Measurements from ENCODE around the gene CDK6. TPM values are rescaled to one million over a fixed set of nuclear protein-coding genes. Genes with fewer than 3 reads are reported as not detected.

Gene CDK6
- total RNA-seq, 1 experiment from 2014 or later: 38.7 TPM

- H3K4me3 ChIP-seq (ENCODE audit: low read length): no peak overlapping the region
- no peak for ATAC-seq
- no peak overlapping the region for H3K27ac ChIP-seq (ENCODE audit: low read length)
- no peaks in the 10 kb centered on the region for H3K4me1 ChIP-seq (ENCODE audit: insufficient read depth, low read length)
- peaks cover 98% of the 10 kb centered on the region for H3K79me2 ChIP-seq (ENCODE audit: low read length)
- no peaks in the 10 kb centered on the region for H4K20me1 ChIP-seq (ENCODE audit: low read length)
- CTCF ChIA-PET: interaction anchor here (0.6 kb wide), 1 partner anchor 9 kb away, joined by 11 read pairs; no protein-coding TSS in a partner anchor
- no peaks in the 10 kb centered on the region for H3K36me3 ChIP-seq (ENCODE audit: low read depth, low read length)
- TF ChIP-seq, protein P1, sequence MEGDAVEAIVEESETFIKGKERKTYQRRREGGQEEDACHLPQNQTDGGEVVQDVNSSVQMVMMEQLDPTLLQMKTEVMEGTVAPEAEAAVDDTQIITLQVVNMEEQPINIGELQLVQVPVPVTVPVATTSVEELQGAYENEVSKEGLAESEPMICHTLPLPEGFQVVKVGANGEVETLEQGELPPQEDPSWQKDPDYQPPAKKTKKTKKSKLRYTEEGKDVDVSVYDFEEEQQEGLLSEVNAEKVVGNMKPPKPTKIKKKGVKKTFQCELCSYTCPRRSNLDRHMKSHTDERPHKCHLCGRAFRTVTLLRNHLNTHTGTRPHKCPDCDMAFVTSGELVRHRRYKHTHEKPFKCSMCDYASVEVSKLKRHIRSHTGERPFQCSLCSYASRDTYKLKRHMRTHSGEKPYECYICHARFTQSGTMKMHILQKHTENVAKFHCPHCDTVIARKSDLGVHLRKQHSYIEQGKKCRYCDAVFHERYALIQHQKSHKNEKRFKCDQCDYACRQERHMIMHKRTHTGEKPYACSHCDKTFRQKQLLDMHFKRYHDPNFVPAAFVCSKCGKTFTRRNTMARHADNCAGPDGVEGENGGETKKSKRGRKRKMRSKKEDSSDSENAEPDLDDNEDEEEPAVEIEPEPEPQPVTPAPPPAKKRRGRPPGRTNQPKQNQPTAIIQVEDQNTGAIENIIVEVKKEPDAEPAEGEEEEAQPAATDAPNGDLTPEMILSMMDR (conservative IDR thresholded peaks at IDR 0.05; ENCODE audit: low read depth, low read length): no peak
- no peak for TF ChIP-seq EZH2 (IDR thresholded peaks at IDR 0.05; ENCODE audit: low read length, unreplicated experiment)
- no peak for TF ChIP-seq EZH2phosphoT487 (IDR thresholded peaks at IDR 0.05; ENCODE audit: borderline replicate concordance, low read length)
- H3F3A ChIP-seq (ENCODE audit: low read length, unreplicated experiment): no peaks in the 10 kb centered on the region
- H2AFZ ChIP-seq (ENCODE audit: low read length): no peak overlapping the region
- H3K27me3 ChIP-seq (ENCODE audit: low read length): no peaks in the 10 kb centered on the region
- POLR2A ChIA-PET (ENCODE audit: unreplicated experiment): no interaction called here
- H3K9ac ChIP-seq (ENCODE audit: low read length): no peak overlapping the region
- H3K9me3 ChIP-seq (ENCODE audit: low read length): no peaks in the 10 kb centered on the region
- no peak for DNase-seq
- intact Hi-C loops (cut with micrococcal nuclease): no loop called here
- H3K4me2 ChIP-seq (ENCODE audit: low read length): no peak overlapping the region
- BruUV-seq (replicated peaks): no TSS peak
- H3K9me2 ChIP-seq (replicated peaks; ENCODE audit: low read length): no peaks in the 10 kb centered on the region
Measured at GRCh38 chr7:92820191-92820590, 16.2 kb downstream of the CDK6 start.

DNA sequence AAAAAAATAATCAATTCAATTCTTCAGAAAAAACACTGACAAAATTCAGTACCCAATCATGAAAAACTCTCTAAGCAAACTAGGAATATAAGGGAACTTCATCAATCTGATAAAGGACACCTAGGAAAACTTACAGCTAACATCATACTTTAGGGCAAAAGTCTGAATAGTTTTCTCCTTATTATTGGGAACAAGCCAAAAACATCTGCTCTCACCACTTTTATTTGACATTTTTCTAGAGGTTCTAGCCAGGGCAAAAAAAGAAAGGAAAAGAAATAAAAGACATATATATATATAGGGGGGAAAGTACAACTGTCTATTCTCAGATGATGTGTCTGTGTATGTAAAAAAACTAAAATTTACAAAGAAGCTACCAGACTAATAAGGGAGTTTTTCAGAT is 19.0 kb downstream of the CDK6 start:
- Histone ChIP-seq H3K9me3 (ENCODE audit: low read length) (no peaks in the 10 kb centered on the region), H3K27me3 (ENCODE audit: low read length) (no peaks in the 10 kb centered on the region), H3K4me2 (ENCODE audit: low read length) (no peak overlapping the region), H2AFZ (ENCODE audit: low read length) (no peak overlapping the region), H3K79me2 (ENCODE audit: low read length) (peaks cover 96% of the 10 kb centered on the region), H3K27ac (ENCODE audit: low read length) (no peak overlapping the region), H3K4me3 (ENCODE audit: low read length) (no peak overlapping the region), H3F3A (ENCODE audit: low read length, unreplicated experiment) (no peaks in the 10 kb centered on the region), H3K9ac (ENCODE audit: low read length) (no peak overlapping the region), H3K36me3 (ENCODE audit: low read depth, low read length) (no peaks in the 10 kb centered on the region), H3K4me1 (ENCODE audit: insufficient read depth, low read length) (no peaks in the 10 kb centered on the region), H3K9me2 (replicated peaks; ENCODE audit: low read length) (no peaks in the 10 kb centered on the region), H4K20me1 (ENCODE audit: low read length) (no peaks in the 10 kb centered on the region; the same call in 1 of the 2 replicates)
- ATAC-seq (no peak), DNase-seq (no peak)
- TF ChIP-seq EZH2 (IDR thresholded peaks at IDR 0.05; ENCODE audit: low read length, unreplicated experiment): no peak
- TF ChIP-seq, protein P1 (conservative IDR thresholded peaks at IDR 0.05; ENCODE audit: low read depth, low read length): no peak
- TF ChIP-seq EZH2phosphoT487 (IDR thresholded peaks at IDR 0.05; ENCODE audit: borderline replicate concordance, low read length): no peak
- POLR2A ChIA-PET (ENCODE audit: unreplicated experiment): interaction anchor here (0.7 kb wide), 2 partner anchors 10 to 177 kb away, joined by 3 to 5 read pairs; no protein-coding TSS in a partner anchor
- intact Hi-C loops (cut with micrococcal nuclease): no loop called here
- CTCF ChIA-PET: no interaction called here
- BruUV-seq (replicated peaks): no TSS peak

DNA sequence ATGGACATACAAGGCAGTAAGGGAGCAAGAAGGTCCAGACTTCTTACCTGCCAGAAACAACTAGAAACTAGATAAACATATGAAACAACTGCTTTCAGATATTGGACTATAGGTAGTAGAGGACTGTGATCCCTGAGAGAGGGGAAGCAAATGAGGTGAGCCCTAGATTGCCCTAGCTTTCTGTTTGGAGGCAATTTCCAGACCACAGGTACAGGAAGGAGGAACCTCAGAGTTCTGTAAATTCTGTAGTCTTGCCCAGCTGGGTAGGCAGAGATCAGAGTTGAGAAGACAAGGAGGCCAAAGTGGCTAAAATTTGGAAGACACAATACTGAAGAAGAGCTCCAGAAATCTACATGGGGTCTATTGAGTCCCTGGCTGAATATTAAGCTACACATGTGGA is 21.0 kb downstream of the CDK6 start:
- ChIA-PET POLR2A (ENCODE audit: unreplicated experiment) (no interaction called here), CTCF (no interaction called here)
- no TSS peak for BruUV-seq (replicated peaks)
- Histone ChIP-seq H3F3A (ENCODE audit: low read length, unreplicated experiment) (no peaks in the 10 kb centered on the region), H3K4me1 (ENCODE audit: insufficient read depth, low read length) (peaks cover 2% of the 10 kb centered on the region), H4K20me1 (ENCODE audit: low read length) (no peaks in the 10 kb centered on the region; the same call in 1 of the 2 replicates), H3K9me2 (replicated peaks; ENCODE audit: low read length) (no peaks in the 10 kb centered on the region), H3K4me3 (ENCODE audit: low read length) (no peak overlapping the region), H3K27ac (ENCODE audit: low read length) (no peak overlapping the region), H3K36me3 (ENCODE audit: low read depth, low read length) (no peaks in the 10 kb centered on the region), H3K27me3 (ENCODE audit: low read length) (no peaks in the 10 kb centered on the region), H3K9ac (ENCODE audit: low read length) (no peak overlapping the region), H3K9me3 (ENCODE audit: low read length) (no peaks in the 10 kb centered on the region), H2AFZ (ENCODE audit: low read length) (no peak overlapping the region), H3K4me2 (ENCODE audit: low read length) (no peak overlapping the region), H3K79me2 (ENCODE audit: low read length) (peaks cover 96% of the 10 kb centered on the region)
- intact Hi-C loops (cut with micrococcal nuclease): no loop called here
- no peak for DNase-seq
- no peak for TF ChIP-seq EZH2 (IDR thresholded peaks at IDR 0.05; ENCODE audit: low read length, unreplicated experiment)
- TF ChIP-seq, protein P1 (conservative IDR thresholded peaks at IDR 0.05; ENCODE audit: low read depth, low read length): no peak
- no peak for TF ChIP-seq EZH2phosphoT487 (IDR thresholded peaks at IDR 0.05; ENCODE audit: borderline replicate concordance, low read length)
- no peak for ATAC-seq
